ENCODE measurements around the gene APOC4. TPM values are rescaled to one million over a fixed set of nuclear protein-coding genes. Genes with fewer than 3 reads are reported as not detected.

Gene APOC4
- total and polyA plus RNA-seq, 7 donors: not detected

- Histone ChIP-seq H3K4me3 (no peak overlapping the region), H3K27ac (no peak overlapping the region), H3K27me3 (ENCODE audit: insufficient read depth in 3 of 3, low read length in 2 of 3) (no peaks in the 10 kb centered on the region), H3K4me1 (no peaks in the 10 kb centered on the region), H3K9me3 (no peaks in the 10 kb centered on the region), H3K36me3 (ENCODE audit: insufficient read depth in 1 of 2, low read depth in 1 of 2) (peaks cover 2 to 78% of the 10 kb centered on the region in 2 donors)
- WGBS, 3 donors: 83 to 88% (median 85%) methylated on average over 4 of the region's 4 CpGs
- TF ChIP-seq, protein P1, sequence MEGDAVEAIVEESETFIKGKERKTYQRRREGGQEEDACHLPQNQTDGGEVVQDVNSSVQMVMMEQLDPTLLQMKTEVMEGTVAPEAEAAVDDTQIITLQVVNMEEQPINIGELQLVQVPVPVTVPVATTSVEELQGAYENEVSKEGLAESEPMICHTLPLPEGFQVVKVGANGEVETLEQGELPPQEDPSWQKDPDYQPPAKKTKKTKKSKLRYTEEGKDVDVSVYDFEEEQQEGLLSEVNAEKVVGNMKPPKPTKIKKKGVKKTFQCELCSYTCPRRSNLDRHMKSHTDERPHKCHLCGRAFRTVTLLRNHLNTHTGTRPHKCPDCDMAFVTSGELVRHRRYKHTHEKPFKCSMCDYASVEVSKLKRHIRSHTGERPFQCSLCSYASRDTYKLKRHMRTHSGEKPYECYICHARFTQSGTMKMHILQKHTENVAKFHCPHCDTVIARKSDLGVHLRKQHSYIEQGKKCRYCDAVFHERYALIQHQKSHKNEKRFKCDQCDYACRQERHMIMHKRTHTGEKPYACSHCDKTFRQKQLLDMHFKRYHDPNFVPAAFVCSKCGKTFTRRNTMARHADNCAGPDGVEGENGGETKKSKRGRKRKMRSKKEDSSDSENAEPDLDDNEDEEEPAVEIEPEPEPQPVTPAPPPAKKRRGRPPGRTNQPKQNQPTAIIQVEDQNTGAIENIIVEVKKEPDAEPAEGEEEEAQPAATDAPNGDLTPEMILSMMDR (IDR thresholded peaks at IDR 0.05): no peak
- intact Hi-C loops (cut with DNase I): no loop called here
- DNase-seq (no peak), ATAC-seq (no peak)
These were observed 43.4 kb downstream of the APOC4 start for GRCh38 chr19:44985445-44985844.

- Histone ChIP-seq H3K4me1 (no peaks in the 10 kb centered on the region), H3K36me3 (ENCODE audit: insufficient read depth in 1 of 2, low read depth in 1 of 2) (peaks cover 2 to 84% of the 10 kb centered on the region in 2 donors), H3K27me3 (ENCODE audit: insufficient read depth in 3 of 3, low read length in 2 of 3) (no peaks in the 10 kb centered on the region), H3K27ac (no peak overlapping the region), H3K9me3 (no peaks in the 10 kb centered on the region), H3K4me3 (no peak overlapping the region)
- 85 to 92% (median 86%) methylated on average over 7 of the region's 7 CpGs for WGBS, 3 donors
- intact Hi-C loops (cut with DNase I): no loop called here
- ATAC-seq (no peak), DNase-seq (no peak)
- TF ChIP-seq, protein P1 (IDR thresholded peaks at IDR 0.05): no peak
These were observed 44.4 kb downstream of the APOC4 start for GRCh38 chr19:44986389-44986788.

DNA sequence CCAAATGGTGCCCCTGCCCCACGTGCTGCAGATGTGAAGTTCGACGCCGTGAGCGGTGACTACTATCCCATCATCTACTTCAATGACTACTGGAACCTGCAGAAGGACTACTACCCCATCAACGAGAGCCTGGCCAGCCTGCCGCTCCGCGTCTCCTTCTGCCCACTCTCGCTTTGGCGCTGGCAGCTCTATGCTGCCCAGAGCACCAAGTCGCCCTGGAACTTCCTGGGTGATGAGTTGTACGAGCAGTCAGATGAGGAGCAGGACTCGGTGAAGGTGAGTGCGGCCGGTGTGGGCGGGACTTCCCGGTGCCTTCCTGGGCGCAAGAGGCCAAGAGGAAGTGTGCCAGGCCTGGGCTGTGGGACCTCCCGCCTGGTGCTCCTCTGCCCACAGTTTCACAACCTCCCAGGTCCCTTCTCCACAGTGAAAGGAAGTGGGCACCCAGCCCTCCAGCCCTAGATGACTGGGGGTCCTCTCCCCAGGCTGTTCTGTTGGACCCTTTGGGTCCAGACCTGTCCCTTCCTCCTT lies 45.2 kb downstream of the APOC4 start:
- no peaks in the 10 kb centered on the region for H3K27me3 ChIP-seq (ENCODE audit: insufficient read depth in 3 of 3, low read length in 2 of 3)
- intact Hi-C loops (cut with DNase I): no loop called here
- DNase-seq (no peak), ATAC-seq (no peak)
- H3K4me1 ChIP-seq: no peaks in the 10 kb centered on the region
- peaks cover 2 to 85% of the 10 kb centered on the region in 2 donors for H3K36me3 ChIP-seq (ENCODE audit: insufficient read depth in 1 of 2, low read depth in 1 of 2)
- H3K27ac ChIP-seq: no peak overlapping the region
- TF ChIP-seq, protein P1 (IDR thresholded peaks at IDR 0.05): no peak
- 76 to 90% (median 87%) methylated on average over 18 to 20 of the region's 20 CpGs for WGBS, 3 donors
- no peak overlapping the region for H3K4me3 ChIP-seq
- H3K9me3 ChIP-seq: no peaks in the 10 kb centered on the region

DNA sequence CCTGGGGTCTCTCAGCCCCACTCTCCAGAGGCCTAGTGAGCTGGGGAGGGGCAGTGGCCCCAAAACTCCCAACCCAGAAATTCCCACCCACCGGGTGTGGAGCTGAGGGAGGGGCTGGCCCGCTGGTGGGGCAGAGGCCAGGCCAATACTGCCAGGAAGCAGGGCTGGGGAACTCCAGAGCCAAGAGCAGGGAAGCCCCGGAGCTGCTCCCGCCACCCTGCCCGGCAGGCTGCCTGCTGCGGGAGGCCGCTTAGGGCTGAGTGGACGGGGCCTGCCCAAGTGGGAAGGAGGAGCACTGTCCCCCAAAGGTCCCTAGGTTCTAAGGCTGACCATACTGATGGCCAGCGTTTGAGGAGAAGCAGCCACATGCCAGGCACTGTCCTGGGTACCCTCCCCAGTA lies 46.2 kb downstream of the APOC4 start:
- intact Hi-C loops (cut with DNase I): no loop called here

More for the DNA sequence above, 46.2 kb downstream of the APOC4 start:
- DNase-seq (no peak), ATAC-seq (no peak)
- 75 to 79% (median 76%) methylated on average over 9 of the region's 9 CpGs for WGBS, 3 donors
- Histone ChIP-seq H3K4me1 (no peaks in the 10 kb centered on the region), H3K9me3 (no peaks in the 10 kb centered on the region), H3K27me3 (ENCODE audit: insufficient read depth in 3 of 3, low read length in 2 of 3) (no peaks in the 10 kb centered on the region), H3K4me3 (no peak overlapping the region), H3K36me3 (ENCODE audit: insufficient read depth in 1 of 2, low read depth in 1 of 2) (peaks cover 8 to 84% of the 10 kb centered on the region in 2 donors), H3K27ac (no peak overlapping the region)
- TF ChIP-seq, protein P1 (IDR thresholded peaks at IDR 0.05): no peak
